Measurements from ENCODE around the gene THEM5. TPM values are rescaled to one million over a fixed set of nuclear protein-coding genes. Genes with fewer than 3 reads are reported as not detected.

The THEM5 gene
- total RNA-seq, 1 experiment from 2014 or later: not detected

DNA sequence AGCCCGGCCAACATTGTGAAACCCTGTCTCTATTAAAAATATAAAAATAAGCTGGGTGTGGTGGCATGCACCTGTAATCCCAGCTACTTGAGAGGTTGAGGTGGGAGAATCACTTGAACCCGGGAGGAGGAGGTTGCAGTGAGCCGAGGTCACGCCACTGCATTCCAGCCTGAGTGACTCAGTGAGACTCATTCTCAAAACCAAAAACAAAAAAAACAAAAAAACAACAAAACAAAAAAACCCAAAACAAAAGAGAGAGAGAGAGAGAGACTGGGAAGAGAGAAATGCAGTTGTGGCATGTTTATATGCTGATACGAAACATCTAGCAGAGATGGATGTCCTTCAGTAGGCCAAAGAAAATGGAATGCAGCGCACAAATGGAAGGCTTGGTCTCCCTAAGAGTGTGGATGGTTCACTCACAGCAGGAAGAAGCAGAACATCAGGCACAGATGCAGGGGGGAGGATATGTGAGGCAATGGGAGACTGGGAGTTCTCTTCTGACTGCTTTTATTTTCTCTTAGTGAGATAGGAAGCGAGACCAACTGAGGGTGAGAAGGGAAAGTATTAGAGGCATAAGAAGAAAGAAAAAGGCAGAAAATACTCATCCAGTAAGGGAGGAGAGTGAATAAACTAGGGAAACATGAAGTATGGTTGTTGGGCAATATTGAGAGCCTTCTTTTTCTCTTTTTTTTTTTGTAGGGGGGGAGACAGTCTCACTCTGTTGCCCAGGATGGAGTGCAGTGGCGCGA, 39.8 kb upstream of the THEM5 start:
- H3K27me3 ChIP-seq (ENCODE audit: insufficient read depth, low read length): no peaks in the 10 kb centered on the region
- ChIA-PET CTCF (no interaction called here), POLR2A (no interaction called here), RAD21 (ENCODE audit: low non-redundant PET in 1 of 2, low total read pairs in 2 of 2, uncharacterized antibody in 2 of 2, unreplicated experiment in 2 of 2) (no interaction called here)
- H3K4me2 ChIP-seq (ENCODE audit: low read length): no peak overlapping the region
- H3K9me3 ChIP-seq (ENCODE audit: control insufficient read depth in 1 of 2, insufficient read depth in 1 of 2, low read depth in 1 of 2, low read length in 2 of 2): no peaks in the 10 kb centered on the region
- TF ChIP-seq FOSL1 (IDR thresholded peaks at IDR 0.05; ENCODE audit: low read depth) (no peak), CTCF (IDR thresholded peaks at IDR 0.05 in 2 of 3, conservative IDR thresholded peaks at IDR 0.05 in 1 of 3; ENCODE audit: borderline replicate concordance in 1 of 3, insufficient read depth in 1 of 3, low read depth in 2 of 3, low read length in 2 of 3) (no peak), MAX (IDR thresholded peaks at IDR 0.05) (no peak), TCF7L2 (IDR thresholded peaks at IDR 0.05; ENCODE audit: borderline replicate concordance, extremely low read depth, insufficient read depth, insufficient read length) (no peak), EZH2phosphoT487 (IDR thresholded peaks at IDR 0.05; ENCODE audit: borderline replicate concordance) (no peak), EGR1 (IDR thresholded peaks at IDR 0.05; ENCODE audit: low read depth) (no peak), YY1 (IDR thresholded peaks at IDR 0.05; ENCODE audit: extremely low read depth, insufficient replicate concordance, low read depth, low read length) (no peak), ZFX (IDR thresholded peaks at IDR 0.05) (no peak)
- TF ChIP-seq, protein P1, sequence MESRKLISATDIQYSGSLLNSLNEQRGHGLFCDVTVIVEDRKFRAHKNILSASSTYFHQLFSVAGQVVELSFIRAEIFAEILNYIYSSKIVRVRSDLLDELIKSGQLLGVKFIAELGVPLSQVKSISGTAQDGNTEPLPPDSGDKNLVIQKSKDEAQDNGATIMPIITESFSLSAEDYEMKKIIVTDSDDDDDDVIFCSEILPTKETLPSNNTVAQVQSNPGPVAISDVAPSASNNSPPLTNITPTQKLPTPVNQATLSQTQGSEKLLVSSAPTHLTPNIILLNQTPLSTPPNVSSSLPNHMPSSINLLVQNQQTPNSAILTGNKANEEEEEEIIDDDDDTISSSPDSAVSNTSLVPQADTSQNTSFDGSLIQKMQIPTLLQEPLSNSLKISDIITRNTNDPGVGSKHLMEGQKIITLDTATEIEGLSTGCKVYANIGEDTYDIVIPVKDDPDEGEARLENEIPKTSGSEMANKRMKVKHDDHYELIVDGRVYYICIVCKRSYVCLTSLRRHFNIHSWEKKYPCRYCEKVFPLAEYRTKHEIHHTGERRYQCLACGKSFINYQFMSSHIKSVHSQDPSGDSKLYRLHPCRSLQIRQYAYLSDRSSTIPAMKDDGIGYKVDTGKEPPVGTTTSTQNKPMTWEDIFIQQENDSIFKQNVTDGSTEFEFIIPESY (IDR thresholded peaks at IDR 0.05; ENCODE audit: extremely low read depth, insufficient replicate concordance, low read length): no peak
- peaks cover 3 to 6% of the 10 kb centered on the region in 2 experiments; a peak in 3 of 4 replicates for H3K4me1 ChIP-seq (ENCODE audit: control insufficient read depth in 1 of 2, insufficient read depth in 2 of 2, low read length in 2 of 2)
- DNase-seq (ENCODE audit: low read depth, low spot score) (no peak), ATAC-seq (no peak)
- peaks cover 5% of the 10 kb centered on the region for H3K79me2 ChIP-seq (ENCODE audit: insufficient read depth, low read length)
- no TSS peak for BruUV-seq (replicated peaks)
- no peaks in the 10 kb centered on the region for H3K9me2 ChIP-seq (ENCODE audit: insufficient read depth)
- intact Hi-C loops (cut with micrococcal nuclease): no loop called here
- peaks cover 3 to 14% of the 10 kb centered on the region in 2 experiments; a peak in 2 of 4 replicates for H3K36me3 ChIP-seq (ENCODE audit: control insufficient read depth in 1 of 2, insufficient read depth in 2 of 2, low read length in 2 of 2)
- no peak overlapping the region for H3K27ac ChIP-seq (ENCODE audit: low read depth, low read length)
- H4K20me1 ChIP-seq (ENCODE audit: insufficient read depth): no peaks in the 10 kb centered on the region; the same call in 1 of the 2 replicates
- H3K4me3 ChIP-seq (replicated peaks in 1 of 2; ENCODE audit: low read depth in 1 of 2, low read length in 2 of 2): no peak overlapping the region
- H3K9ac ChIP-seq (ENCODE audit: low read length): no peak overlapping the region
- H2AFZ ChIP-seq (ENCODE audit: low read depth, low read length, poor library complexity, severe bottlenecking): no peak overlapping the region
